HG02759 (cell line): ENCODE measurements around the gene KRT15.

Experiments used
- ATAC-seq: cut with Tn5 transposase; IDR thresholded peaks from one replicate; pipeline ENCODE4 v1.9.1; 2021; ENCODE audit warnings: mild to moderate bottlenecking, moderate library complexity; ENCODE audit not compliant: unreplicated experiment

Gene KRT15

DNA sequence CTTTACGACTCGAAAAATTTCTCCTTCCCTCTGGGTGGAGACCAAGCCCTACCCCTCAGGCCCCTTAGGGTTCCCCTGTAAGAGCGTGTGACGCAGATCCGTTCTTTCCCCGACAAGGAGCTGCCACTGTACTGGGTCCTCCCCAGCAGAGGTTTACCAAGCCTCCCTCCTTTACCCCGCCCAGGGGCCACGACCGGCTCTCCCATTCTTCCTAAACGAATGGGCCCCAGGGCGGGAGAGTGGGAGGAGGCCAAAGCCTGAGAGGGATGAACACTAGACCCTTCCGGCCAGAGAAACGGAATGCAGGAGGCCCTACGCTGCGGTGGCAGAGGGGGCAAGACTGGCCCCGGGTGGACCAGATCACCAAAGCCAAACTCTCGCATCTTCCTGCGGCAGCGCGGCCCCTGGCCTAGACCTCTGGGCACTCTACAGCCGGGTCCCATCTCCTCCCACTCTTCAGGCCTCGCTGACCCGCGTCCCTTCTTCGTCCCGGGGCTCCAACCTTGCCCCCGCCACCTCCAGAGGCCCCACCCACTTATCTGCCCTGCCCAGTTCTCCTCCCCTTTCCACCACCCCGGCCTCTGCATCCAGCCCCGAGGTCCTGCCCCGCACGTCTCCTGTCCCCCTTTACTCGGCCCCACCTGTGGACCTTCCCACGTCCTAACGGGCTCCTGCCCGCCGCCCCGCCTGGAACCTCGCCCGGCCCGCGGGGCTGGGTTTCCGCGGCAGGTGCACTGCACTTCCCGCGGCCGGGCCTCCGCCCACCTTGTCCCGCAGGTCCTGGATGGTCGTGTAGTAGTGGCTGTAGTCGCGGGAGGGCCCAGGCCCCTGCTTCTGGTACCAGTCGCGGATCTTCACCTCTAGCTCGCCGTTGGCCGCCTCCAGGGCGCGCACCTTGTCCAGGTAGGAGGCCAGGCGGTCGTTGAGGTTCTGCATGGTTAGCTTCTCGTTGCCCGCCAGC lies 8.7 kb upstream of the KRT15 start:
- ATAC-seq, result no peak

DNA sequence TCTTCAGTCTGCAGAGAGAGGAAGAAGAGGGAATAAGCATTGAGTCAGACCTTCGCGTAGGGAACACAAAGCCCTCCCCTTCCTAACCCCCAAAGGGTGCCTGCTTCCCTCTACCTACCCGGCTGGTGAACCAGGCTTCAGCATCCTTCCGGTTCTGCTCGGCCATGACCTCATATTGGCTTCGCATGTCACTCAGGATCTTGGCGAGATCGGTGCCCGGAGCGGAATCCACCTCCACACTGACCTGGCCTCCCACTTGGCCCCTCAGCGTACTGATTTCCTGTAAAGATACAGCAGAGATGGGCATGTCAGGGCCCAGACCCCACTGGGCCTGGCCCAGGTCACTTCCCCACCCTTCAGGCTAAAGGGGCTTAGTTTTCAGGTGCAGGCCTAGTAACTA lies 5.6 kb upstream of the KRT15 start:
- no peak for ATAC-seq

DNA sequence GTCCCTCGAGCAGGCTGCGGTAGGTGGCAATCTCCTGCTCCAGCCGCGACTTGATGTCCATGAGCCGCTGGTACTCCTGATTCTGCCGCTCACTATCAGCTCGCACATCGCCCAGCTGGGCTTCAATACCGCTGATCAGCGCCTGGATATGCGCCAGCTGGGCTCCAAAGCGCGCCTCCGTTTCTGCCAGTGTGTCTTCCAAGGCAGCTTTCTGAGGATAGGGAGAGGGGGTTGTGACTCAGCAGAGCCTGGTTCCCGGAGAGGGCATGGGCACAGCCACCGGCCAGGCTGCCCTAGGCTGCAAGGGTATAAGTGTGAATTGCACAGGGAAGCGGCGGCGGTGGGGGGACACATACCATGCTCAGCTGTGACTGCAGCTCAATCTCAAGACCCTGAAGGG lies 5.1 kb upstream of the KRT15 start:
- ATAC-seq, result no peak

DNA sequence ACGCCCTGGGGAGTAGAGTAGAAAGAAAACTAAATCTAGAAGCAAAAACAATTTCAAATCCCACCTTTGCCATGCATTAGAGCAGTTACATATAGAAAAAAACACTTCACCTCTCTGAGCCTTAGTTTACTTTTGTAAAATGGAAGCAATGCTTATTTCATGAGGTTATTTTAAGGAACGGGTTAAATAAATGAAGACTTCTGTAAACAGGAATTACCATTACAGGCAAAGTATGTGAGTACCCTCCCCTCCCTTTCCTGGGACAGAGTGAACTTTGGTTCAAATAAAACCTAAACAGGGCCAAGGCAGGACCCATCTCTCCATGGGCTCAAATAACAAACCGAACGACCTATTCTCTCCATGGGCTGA lies 4.5 kb upstream of the KRT15 start:
- no peak for ATAC-seq

DNA sequence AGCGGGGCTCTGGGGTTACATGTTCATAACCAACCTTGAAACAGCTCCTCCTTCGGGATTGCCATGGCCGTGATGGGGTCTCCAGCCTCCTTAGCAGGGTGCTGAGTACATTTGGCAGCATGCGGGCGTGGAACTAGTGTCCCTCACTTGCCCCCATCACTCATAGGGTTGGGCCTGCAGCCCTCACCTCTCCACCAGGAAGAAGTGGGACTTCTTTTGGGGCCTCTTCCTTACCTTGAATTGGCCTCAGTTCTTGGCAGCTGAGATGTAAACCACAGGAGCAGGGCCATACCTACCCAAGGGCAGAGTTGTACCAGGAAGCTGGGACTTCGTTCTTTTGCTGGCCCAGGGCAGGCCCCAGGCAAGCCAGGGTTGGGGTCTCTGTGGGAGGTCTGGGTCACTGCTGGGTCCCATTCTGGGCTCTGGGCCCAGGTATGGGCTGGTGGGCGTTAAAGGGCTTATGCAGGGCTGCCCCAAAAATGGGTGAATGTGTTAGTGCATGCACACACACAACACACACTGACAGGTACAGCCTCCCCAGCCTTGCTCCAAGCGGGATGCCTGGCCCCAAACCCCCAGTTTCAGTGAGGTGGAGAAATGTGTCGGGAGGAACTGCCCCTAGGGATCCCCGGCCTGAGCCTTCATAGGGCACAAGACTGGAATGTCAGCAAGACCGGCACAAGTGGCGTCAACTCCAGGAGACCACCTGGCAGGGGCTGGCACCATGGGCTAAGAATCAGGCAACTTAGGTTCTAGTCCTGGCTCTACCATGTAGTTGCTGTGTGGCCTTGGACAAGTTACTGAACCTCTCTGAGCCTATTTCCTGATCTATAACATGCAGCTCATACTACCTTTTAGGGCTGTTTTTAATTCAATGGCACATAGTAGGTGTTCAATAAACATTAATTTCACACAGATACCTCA lies 3.9 kb upstream of the KRT15 start:
- ATAC-seq, result no peak

DNA sequence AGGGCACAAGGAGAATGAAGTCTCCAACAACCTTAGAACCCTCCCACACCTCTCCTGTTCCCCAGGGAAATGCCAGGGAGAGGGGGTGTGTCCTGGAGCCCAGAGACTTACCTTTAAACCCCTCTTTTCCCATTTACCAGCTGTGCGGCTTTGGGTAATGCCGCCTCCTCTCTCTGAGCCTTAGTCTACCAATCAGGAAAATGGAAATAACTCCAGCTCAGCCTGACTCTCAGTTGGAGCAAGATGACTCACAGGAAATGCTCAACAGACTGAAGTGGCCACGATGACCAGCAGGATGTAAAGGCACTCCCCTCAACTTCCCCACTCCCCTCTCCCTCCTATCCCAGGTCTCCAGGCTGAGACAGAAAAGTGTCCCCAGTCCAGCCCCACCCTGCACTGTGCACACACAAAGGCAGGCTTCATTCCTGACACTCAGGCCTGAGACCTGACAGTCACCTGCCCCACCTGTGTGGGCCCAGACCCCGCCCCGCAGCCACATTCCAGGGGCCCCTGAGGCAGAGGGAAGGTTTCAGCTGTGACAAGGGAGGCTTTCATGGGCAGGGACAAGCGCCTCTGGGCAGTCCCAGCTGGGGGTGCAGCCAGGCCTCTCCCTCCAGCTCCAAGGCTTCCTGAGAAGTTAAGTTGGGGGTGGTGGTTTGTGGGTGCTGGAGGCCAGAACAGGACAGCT lies 3.0 kb upstream of the KRT15 start:
- ATAC-seq, result no peak

DNA sequence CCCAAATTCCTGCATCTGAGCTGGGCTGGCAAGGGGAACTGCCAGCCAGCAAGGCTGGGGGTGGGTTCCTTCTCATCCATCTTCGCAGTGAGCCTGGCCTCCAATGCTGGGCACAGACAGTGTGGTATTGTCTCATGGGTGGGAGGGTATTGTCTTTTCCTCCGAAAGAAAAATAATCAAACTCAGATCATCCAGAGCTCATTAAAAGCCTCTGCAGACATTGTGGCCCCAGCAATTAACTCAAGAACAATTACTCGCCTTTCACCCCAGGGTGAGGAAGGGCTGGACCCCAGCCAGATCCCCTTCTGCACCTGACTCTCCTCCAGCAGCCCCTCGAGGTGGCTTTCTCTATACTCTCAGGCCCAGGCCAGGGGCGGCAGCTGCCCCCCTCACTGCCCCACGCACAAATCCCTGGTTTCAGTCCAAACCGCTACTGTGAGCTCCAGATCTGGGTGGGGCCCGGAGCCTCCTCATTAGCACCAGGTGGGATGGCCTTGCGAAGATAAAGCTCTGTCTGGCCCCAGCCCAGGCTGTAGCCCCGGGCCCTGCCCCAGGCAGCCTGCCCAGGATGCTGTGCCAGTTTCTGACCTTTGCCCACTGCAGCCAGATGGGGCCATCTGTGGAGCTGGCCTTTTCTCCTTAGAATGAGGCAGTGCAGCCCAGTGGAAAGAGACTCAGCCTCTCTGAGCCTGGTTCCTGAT lies 2.3 kb upstream of the KRT15 start:
- no peak for ATAC-seq

DNA sequence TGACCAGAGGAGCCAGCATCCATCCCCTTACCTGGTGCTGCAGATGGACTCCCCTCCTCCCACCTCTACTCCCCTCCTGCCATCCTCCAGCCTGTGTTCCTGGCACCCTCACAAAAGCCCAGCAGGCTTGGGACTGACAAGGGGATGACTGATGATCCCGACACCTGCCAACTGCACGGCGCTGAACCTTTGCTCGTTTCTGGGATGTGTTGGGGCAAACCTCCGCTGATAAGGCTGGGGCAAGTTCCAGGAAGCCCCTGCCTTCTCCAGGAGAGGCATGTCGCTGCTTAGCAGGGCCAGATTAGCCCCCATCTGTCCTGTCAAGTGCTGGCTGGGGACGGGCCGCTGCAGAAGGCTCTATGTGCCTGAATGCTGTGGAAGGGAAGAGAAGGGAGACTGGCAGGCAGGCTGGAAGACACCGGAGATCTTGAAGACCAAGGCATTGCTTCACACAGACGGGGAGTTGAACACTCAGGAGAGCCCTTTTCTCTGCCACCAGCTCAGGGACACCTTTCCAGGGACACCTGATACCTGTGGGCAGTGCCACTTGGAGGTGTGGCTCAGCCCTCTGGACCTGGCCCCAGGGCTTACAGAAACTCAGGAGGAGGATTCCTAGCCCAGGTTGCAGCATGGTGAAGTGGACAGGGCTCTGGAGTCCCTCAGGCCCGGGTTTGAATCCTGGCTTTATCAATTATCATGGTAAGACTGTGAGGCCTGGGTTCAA lies 973 bp upstream of the KRT15 start:
- ATAC-seq, result no peak

DNA sequence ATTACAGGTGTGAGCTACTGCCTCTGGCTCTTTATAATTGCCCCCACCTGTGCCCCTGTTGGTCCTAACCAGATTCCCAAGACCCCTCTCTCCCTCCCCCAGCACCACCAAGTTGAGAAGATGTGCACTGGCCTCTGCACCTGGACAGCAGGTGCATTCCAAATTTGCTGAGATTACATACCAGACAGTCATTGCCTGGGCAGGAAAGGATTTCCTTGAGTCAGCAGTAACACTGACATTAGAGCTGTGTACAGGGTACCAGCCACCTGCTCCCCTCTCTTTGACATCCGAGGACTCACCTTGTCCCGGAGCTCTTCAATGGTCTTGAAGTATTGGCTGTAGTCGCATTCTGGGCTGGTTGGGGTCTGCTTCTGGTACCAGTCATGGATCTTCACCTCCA lies 659 bp downstream of the KRT15 start:
- no peak for ATAC-seq

DNA sequence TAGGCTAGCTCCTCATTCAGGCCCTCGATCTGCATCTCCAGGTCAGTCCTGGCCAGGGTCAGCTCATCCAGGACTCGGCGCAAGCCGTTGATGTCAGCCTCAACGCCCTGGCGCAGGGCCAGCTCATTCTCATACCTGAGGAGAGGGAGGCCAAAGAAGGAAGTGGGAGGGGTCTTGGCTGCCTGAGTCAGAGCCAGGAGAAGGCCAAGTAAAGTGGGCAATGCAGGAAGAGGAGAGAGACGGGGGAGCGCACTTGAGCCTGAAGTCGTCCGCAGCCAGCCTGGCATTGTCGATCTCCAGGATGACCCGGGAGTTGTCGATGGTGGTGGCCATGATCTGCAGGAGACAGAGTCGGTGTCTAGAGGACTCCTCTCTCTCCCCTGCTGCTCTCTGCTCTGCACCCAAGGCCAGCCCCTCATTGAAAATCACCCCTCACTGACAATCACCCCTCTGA lies 1.8 kb downstream of the KRT15 start:
- no peak for ATAC-seq

DNA sequence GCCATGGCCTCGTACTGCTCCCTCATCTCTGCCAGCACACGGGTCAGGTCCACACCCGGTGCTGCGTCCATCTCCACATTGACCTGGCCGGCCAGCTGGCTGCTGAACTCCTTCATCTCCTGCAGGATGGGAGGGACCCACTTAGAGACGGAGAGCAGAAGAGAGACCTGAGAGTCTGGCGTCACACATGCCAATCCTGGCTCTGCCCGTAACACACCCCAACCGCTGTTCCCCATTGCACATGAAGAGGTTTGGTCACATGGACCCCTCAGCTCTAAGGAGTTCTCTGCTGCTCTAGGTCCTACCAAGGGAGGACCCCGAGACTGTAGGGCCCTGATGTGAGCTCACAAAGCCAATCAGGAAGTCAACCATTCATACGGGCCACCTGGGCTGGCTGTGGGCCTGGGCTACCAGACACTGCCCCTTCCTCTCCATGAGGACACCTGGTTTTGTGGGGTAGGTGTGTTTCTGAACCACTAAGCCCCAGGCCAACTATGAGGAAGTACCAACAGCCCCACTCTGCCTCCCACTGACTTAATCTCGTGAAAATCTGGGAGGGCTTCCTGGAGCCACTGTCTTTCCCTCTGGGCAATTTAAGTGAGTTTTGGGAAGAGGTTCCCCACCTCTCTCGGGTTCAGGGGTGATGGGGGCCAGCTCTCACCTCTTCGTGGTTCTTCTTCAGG lies 2.4 kb downstream of the KRT15 start:
- no peak for ATAC-seq

DNA sequence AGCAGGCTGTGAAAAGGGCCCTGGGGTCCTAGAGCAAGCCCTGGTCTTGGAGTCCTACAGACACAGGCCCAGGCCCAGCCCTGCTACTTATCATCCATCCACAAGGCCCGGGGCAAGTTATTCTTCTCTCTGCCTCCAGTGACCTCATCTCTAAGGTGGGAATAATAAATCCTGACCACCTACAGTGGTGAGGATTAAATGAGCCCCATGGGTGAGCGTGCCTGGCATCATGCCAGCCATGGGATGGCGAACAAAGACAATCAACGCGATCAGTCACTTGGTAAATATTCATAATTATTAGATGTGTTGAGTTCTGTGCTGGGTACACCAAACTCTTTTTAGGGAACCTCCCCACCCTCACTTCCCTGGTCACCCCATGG lies 5.5 kb downstream of the KRT15 start:
- no peak for ATAC-seq

DNA sequence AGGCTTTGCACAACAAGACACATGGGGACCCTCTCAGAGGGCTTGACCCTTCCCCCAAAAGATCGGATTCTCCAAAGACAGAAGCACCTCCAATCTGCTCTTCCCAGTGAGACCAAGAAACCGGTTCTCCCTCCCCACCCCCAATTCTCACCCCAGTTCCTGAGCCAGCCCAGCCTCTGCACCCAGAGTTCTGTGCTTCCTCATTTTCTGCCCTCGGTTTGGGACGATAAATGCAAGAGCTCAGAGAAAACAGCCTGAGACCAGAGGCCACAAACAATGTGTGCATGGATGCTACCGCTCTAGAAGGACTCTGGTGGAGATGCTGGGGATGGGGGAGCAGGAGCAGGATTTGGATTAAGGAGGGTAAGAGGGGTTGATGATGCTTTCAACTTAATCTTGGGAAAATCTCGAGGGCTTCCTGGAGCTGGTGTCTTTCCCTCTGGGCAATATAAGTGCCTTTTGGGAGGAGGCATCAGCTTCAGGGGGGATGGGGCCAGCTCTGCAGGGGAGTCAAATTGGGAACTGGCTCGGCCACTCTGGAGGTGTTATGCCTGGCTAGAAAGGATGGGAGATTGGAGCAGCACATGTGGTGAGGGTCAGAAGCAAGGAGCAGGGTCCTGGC lies 6.0 kb downstream of the KRT15 start:
- ATAC-seq, result no peak

DNA sequence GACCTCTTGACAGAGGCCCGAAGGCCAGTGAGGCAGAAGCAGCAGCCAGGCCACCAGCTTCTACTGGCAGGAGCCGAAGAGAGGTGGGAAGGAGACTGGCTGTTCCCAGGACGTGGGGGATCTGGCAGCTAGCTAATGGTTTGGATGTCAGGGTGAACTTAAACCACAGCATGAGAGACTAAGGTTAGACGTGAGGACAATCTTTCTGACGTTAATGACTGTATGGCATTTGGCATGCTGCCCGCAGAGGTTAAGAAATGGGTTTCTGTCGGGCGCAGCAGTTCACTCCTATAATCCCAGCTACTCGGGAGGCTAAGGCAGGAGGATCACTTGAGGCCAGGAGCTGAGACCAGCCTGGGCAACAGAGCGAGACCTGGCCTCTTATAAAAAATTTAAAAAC lies 7.0 kb downstream of the KRT15 start:
- ATAC-seq, result no peak

DNA sequence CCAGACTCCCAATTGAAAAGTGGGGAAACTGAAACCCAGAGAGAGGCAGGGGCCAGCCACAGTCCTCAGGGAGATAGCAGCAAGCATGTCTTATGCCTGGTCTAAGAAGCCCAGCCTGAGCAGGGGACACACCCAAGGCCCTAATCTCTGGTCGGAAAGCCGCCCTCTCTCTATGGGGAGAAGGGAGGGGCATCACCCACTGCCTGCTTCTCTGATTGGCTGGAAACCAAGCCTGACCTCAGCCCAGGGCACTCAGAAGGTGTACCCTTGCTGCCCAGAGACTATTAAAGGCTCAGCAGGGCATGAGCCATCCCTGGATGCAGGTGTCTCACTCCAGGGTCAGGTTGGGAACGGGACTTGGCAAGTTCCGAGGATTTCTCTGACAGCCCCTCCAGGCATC lies 7.6 kb downstream of the KRT15 start:
- no peak for ATAC-seq

DNA sequence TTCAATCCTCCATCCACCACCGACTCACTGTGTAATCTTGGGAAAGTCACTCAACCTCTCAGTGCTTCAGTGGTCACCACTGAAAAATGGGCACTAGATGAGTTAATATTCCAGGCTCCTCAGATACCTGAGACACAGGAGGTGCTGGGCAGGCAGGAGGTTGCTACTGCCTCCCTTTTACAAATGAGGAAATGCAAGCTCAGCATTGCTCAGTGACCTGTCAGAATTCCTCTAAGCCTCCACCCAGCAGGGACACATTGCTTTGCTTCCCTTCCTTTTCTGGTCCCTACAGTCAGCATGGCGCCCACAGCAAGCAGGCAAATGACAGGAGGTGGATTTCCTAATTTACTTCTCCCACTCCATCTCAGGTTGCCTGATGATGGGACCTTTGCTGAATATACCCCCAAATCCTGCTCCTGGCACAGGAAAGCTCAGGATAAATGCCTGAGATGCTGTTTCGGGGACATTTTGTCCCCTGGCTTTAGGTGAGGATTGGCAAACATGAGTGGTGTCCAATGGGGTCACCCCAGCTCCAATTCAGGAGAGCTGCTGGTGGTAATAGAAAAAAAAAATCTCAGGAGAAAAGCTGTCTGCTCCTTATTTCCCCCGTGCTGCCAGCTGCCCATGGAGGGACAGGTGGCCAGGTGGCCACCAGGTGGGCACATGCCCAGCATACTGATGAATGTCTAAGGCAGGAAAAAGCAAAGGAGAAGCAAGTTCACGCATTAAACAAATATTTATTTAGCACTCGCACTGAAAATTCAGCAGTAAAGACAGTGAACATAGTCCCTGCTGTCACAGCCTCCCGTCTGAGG lies 8.2 kb downstream of the KRT15 start:
- no peak for ATAC-seq

DNA sequence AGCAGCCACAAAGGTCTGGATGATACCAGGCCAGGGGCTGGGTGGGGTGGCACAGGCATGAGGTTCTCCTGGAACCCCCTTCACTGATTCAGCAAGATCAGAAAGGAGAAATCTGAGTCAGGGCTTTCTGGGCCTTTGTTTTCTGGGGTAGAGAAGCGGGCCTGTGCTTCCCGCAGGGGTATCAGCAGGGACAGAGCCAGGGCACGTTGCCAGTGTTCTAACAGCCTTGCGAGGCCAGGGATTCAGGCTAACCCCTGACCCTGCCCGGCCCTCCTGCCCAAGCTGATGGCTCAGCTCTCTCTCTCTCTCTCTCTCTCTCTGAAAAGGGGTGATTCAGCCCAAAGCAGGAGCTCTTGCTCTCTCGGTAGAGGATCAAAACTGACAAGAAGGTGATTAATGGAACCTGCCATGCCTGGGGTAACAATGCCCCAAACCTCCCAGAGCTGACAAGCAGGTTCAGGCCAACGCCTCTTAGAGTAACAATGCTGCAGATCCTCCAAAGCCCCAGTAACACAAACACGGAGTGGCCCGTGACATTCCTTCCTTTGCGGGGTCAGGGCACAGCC lies 11.3 kb downstream of the KRT15 start:
- ATAC-seq, result no peak
